ENCODE data around the gene AJM1. TPM values are rescaled to one million over a fixed set of nuclear protein-coding genes. Genes with fewer than 3 reads are reported as not detected.
"Not testable (repeated sequence)": the region's sequence is repeated elsewhere in the genome, so short reads cannot be mapped to it uniquely, and the experiment has no call there.

AJM1 gene
- total RNA-seq, 2 donors from 2014 or later = 1.4 to 3.5 TPM

DNA sequence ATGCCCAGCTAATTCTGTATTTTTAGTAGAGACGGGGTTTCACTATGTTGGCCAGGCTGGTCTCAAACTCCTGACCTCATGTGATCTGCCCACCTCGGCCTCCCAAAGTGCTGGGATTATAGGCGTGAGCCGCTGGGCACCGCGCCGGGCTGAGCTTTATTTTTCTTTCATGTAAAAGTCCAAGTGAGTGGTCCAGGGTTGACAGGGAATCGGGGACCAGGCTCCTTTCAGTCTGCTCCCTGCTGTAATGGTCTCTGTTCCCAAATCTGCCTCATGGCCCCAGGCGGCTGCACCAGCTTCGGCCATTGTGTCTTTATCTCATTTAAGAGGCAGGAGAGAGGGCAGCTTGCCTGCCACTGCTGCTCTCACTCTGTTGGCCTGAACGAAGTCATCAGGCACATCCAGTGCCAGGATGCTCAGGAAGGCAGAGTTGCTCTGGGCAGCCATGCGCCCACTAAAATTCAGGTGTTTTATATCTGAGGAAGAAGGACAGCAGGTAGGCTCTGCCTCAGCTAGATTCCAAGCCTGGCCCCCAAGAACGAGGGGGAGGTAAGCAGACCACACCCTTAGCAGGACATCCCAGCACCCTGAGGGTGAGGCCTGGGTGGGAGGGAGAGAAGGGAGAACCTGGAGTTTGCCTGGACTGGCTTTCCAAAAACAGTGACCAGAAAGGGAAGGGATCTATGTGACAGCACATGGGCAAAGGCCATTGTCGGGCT lies 47.8 kb upstream of the AJM1 start:
- DNase-seq = peak; percentile 39
- Mint-ChIP-seq H3K27me3 (ENCODE audit: insufficient read depth) (peaks cover 5% of the 10 kb centered on the region), H3K4me3 (peak overlapping the region; percentile 23), H3K36me3 (ENCODE audit: low read depth) (peaks cover 17% of the 10 kb centered on the region), H3K9me3 (no peaks in the 10 kb centered on the region), H3K4me1 (peaks cover 41% of the 10 kb centered on the region), H3K27ac (peak overlapping the region; percentile 55)
- WGBS, 2 experiments (ENCODE audit: insufficient coverage in 1 of 2, insufficient read length in 1 of 2) = 94 to 95% methylated on average over 14 of the region's 14 CpGs
- Histone ChIP-seq H3K27me3 (ENCODE audit: control insufficient read depth, insufficient read depth, low read length, poor library complexity, severe bottlenecking) (no peaks in the 10 kb centered on the region), H3K36me3 (ENCODE audit: control insufficient read depth, insufficient read depth, low read length) (peaks cover 23% of the 10 kb centered on the region), H3K9ac (ENCODE audit: extremely low read depth, low read length, poor library complexity, severe bottlenecking) (no peak overlapping the region), H3K27ac (ENCODE audit: low read depth, low read length) (no peak overlapping the region), H3K4me3 (ENCODE audit: low read length) (no peak overlapping the region), H3K4me1 (ENCODE audit: control insufficient read depth, insufficient read depth, low read length) (peaks cover 26% of the 10 kb centered on the region), H3K9me3 (ENCODE audit: control insufficient read depth, low read length) (no peaks in the 10 kb centered on the region)
- TF ChIP-seq, protein P1, sequence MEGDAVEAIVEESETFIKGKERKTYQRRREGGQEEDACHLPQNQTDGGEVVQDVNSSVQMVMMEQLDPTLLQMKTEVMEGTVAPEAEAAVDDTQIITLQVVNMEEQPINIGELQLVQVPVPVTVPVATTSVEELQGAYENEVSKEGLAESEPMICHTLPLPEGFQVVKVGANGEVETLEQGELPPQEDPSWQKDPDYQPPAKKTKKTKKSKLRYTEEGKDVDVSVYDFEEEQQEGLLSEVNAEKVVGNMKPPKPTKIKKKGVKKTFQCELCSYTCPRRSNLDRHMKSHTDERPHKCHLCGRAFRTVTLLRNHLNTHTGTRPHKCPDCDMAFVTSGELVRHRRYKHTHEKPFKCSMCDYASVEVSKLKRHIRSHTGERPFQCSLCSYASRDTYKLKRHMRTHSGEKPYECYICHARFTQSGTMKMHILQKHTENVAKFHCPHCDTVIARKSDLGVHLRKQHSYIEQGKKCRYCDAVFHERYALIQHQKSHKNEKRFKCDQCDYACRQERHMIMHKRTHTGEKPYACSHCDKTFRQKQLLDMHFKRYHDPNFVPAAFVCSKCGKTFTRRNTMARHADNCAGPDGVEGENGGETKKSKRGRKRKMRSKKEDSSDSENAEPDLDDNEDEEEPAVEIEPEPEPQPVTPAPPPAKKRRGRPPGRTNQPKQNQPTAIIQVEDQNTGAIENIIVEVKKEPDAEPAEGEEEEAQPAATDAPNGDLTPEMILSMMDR (conservative IDR thresholded peaks at IDR 0.05) = no peak

DNA sequence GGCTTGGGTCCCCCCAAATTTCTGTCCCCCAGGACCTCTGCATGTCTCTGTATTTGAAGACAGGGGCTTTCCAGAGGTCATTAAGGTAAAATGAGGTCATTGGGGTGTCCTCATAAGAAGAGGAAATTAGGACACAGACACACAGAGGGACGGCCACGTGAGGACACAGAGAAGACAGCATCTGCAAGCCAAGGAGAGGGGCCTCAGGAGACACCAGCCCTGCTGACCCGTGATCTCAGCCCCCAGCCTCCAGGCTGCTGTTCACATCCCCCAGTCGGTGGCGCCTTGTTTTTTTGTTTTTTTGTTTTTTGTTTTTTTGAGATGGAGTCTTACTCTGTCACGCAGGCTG lies 47.3 kb upstream of the AJM1 start:
- DNase-seq = no peak
- no peak overlapping the region for H3K4me3 ChIP-seq (ENCODE audit: low read length)
- H3K4me1 ChIP-seq (ENCODE audit: control insufficient read depth, insufficient read depth, low read length) = peaks cover 25% of the 10 kb centered on the region
- Mint-ChIP-seq H3K9me3 (no peaks in the 10 kb centered on the region), H3K36me3 (ENCODE audit: low read depth) (peaks cover 17% of the 10 kb centered on the region), H3K4me1 (peaks cover 38% of the 10 kb centered on the region), H3K27me3 (ENCODE audit: insufficient read depth) (peaks cover 7% of the 10 kb centered on the region), H3K27ac (no peak overlapping the region), H3K4me3 (no peak overlapping the region)
- no peak overlapping the region for H3K27ac ChIP-seq (ENCODE audit: low read depth, low read length)
- no peaks in the 10 kb centered on the region for H3K27me3 ChIP-seq (ENCODE audit: control insufficient read depth, insufficient read depth, low read length, poor library complexity, severe bottlenecking)
- no peak overlapping the region for H3K9ac ChIP-seq (ENCODE audit: extremely low read depth, low read length, poor library complexity, severe bottlenecking)
- H3K36me3 ChIP-seq (ENCODE audit: control insufficient read depth, insufficient read depth, low read length) = peaks cover 23% of the 10 kb centered on the region
- 91 to 95% methylated on average over 3 to 6 of the region's 6 CpGs for WGBS, 2 experiments (ENCODE audit: insufficient coverage in 1 of 2, insufficient read length in 1 of 2)
- TF ChIP-seq, protein P1 (conservative IDR thresholded peaks at IDR 0.05) = no peak
- no peaks in the 10 kb centered on the region for H3K9me3 ChIP-seq (ENCODE audit: control insufficient read depth, low read length)

DNA sequence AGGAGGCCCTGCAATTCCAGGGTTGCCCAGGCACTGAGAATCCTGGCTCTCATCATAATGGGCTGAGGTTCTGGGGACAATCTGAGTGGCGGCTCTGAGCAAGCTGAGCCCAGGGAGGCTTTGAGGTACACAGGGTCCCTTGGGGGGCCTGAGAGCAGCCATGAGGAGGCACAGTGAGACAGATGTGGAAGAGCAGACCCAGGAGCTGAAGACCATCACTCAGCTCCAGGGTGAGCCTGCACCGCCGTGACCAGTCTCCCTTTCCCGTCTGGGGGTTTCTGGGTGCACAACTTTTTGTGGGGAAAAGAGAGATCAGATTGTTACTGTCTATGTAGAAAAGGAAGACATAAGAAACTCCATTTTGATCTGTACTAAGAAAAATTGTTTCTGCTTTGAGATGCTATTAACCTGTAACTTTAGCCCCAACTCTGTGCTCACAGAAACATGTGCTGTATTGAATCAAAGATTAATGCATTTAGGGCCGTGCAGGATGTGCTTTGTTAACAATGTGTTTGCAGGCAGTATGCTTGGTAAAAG lies 46.0 kb upstream of the AJM1 start, which contains the start of gene CCDC183:
TSS of gene CCDC183 (plus strand) at position 101 of the 537 bp plus-strand sequence. CDS start at position 161, 60 bp downstream.
- 74 to 75% methylated on average over 4 to 5 of the region's 5 CpGs for WGBS, 2 experiments (ENCODE audit: insufficient coverage in 1 of 2, insufficient read length in 1 of 2)
- Histone ChIP-seq H3K9me3 (ENCODE audit: control insufficient read depth, low read length) (no peaks in the 10 kb centered on the region), H3K9ac (ENCODE audit: extremely low read depth, low read length, poor library complexity, severe bottlenecking) (peak within 1 kb of the TSS; percentile 57), H3K4me1 (ENCODE audit: control insufficient read depth, insufficient read depth, low read length) (peaks cover 20% of the 10 kb centered on the region), H3K4me3 (ENCODE audit: low read length) (peak within 1 kb of the TSS; percentile 40), H3K36me3 (ENCODE audit: control insufficient read depth, insufficient read depth, low read length) (peaks cover 23% of the 10 kb centered on the region), H3K27ac (ENCODE audit: low read depth, low read length) (peak within 1 kb of the TSS; percentile 77), H3K27me3 (ENCODE audit: control insufficient read depth, insufficient read depth, low read length, poor library complexity, severe bottlenecking) (no peaks in the 10 kb centered on the region)
- peaks cover 7% of the 10 kb centered on the region for H3K27me3 Mint-ChIP-seq (ENCODE audit: insufficient read depth)
- H3K4me1 Mint-ChIP-seq = peaks cover 35% of the 10 kb centered on the region
- H3K9me3 Mint-ChIP-seq = no peaks in the 10 kb centered on the region
- peaks cover 17% of the 10 kb centered on the region for H3K36me3 Mint-ChIP-seq (ENCODE audit: low read depth)
- TF ChIP-seq, protein P1 (conservative IDR thresholded peaks at IDR 0.05) = no peak
- no peak for DNase-seq
- H3K27ac Mint-ChIP-seq = peak within 1 kb of the TSS; percentile 96
- H3K4me3 Mint-ChIP-seq = peak within 1 kb of the TSS; percentile 38

DNA sequence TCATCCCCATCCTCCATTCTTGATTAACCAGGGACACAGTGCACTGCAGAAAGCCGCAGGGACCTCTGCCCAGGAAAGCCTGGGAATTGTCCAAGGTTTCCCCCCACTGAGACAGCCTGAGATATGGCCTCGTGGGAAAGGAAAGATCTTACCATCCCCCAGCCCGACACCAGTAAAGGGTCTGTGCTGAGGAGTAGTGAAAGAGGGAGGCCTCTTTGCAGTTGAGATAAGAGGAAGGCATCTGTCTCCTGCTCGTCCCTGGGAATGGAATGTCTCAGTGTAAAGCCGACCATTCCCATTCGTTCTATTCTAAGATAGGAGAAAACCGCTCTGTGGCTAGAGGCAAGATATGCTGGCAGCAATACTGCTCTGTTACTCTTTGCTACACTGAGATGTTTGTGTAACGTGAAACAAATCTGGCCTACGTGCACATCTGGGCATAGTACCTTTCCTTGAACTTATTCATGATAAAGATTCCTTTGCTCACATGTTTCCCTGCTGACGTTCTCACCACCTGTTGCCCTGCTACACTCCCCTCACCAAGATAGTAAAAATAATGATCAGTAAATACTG lies 45.4 kb upstream of the AJM1 start:
- H3K4me3 ChIP-seq (ENCODE audit: low read length) = peak overlapping the region; percentile 40
- DNase-seq = peak; percentile 82
- H3K36me3 ChIP-seq (ENCODE audit: control insufficient read depth, insufficient read depth, low read length) = peaks cover 23% of the 10 kb centered on the region
- not testable (repeated sequence) for H3K9me3 Mint-ChIP-seq; H3K27me3 Mint-ChIP-seq (ENCODE audit: insufficient read depth); H3K9me3 ChIP-seq (ENCODE audit: control insufficient read depth, low read length); H3K27me3 ChIP-seq (ENCODE audit: control insufficient read depth, insufficient read depth, low read length, poor library complexity, severe bottlenecking)
- peak overlapping the region; percentile 77 for H3K27ac ChIP-seq (ENCODE audit: low read depth, low read length)
- peaks cover 20% of the 10 kb centered on the region for H3K4me1 ChIP-seq (ENCODE audit: control insufficient read depth, insufficient read depth, low read length)
- peak overlapping the region; percentile 57 for H3K9ac ChIP-seq (ENCODE audit: extremely low read depth, low read length, poor library complexity, severe bottlenecking)
- H3K4me3 Mint-ChIP-seq = peak overlapping the region; percentile 38
- 29 to 38% methylated on average over 7 to 10 of the region's 10 CpGs for WGBS, 2 experiments (ENCODE audit: insufficient coverage in 1 of 2, insufficient read length in 1 of 2)
- H3K27ac Mint-ChIP-seq = peak overlapping the region; percentile 96
- peaks cover 35% of the 10 kb centered on the region for H3K4me1 Mint-ChIP-seq
- H3K36me3 Mint-ChIP-seq (ENCODE audit: low read depth) = peaks cover 17% of the 10 kb centered on the region
